SU-DHL-6 (cell line): ENCODE results near the gene CCDC194.

Source experiments
- CTCF ChIP-seq: fragments of 200-600 bp; sonication (generic); IDR thresholded peaks from one replicate; pipeline ENCODE4 v1.5.1; 2017; ENCODE audit warnings: antibody characterized with exemption, mild to moderate bottlenecking, low read length, moderate library complexity; ENCODE audit not compliant: insufficient read depth, poor library complexity, severe bottlenecking
- EZH2phosphoT487 ChIP-seq: fragments of 200-600 bp; sonication (generic), shearing (Covaris generic); conservative IDR thresholded peaks from 2 replicates; pipeline ENCODE4 v1.6.1; 2018; ENCODE audit warnings: mild to moderate bottlenecking, antibody characterized with exemption, low read length, moderate library complexity, mixed read lengths

- TF ChIP-seq CTCF (no peak), EZH2phosphoT487 (no peak)
Measured at GRCh38 chr19:17389957-17390664, 3.9 kb downstream of the CCDC194 start.
